Endothelial cell of hepatic sinusoid (primary cell): ENCODE measurements around the gene RGP1.

Source experiments
- in situ Hi-C: cut with HindIII; loops from 2 replicates; pipeline ENCODE4 v1.10.0; 2017; ENCODE audit warnings: low sequenced_read_pairs

RGP1 gene

GRCh38 chr9:35718721-35719511 lies 30.2 kb upstream of the RGP1 start:
- in situ Hi-C loops = no loop called here

- in situ Hi-C loops = no loop called here
These were observed 29.5 kb upstream of the RGP1 start for GRCh38 chr9:35719546-35719945.

DNA sequence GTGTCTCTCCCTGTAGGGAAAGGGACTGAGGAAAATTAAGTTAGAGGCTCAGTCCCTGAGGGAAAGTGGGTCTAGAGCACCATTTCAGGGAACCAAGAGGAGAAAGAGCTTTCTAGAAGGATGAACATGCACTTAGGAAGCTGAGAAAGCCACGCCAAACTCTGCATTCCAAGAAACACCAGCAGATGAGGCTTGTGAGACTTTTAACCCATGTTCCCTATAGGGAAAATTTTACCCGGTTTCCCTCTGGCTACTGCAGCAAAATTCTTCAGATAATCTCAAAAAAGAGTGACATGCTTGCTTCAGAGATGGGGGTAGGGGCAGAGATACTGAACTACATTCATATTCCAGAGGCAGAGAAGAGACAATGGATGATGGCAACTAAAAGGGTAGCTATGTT lies 25.7 kb upstream of the RGP1 start:
- in situ Hi-C loops = no loop called here

DNA sequence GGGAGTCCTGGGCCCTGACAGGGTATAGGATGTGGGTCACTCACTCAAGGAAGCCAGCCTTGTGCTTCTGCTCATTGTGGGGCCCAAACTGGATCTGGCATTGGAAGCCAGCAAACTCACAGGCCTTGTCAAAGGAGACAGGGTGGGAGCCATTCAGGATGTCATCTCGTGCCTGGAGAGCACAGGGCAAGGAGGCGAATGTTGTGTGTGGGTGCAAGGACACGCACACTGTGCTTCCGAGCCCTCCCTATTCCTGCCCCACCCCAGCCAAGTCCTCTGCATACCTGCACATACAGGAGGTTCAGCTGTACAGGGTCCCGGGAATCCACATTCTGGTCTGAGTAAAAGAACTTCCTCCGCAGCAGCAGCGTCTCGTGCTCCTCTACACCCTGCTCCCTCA lies 25.2 kb upstream of the RGP1 start:
- in situ Hi-C loops = no loop called here

GRCh38 chr9:35725362-35725761 lies 23.7 kb upstream of the RGP1 start:
- in situ Hi-C loops = loop anchor here (5.0 kb wide), 1 partner anchor 43 kb away; no protein-coding TSS in a partner anchor

- in situ Hi-C loops = loop anchor here (5.0 kb wide), 1 partner anchor 45 kb away; no protein-coding TSS in a partner anchor
These were observed 22.2 kb upstream of the RGP1 start for GRCh38 chr9:35726931-35727330.

GRCh38 chr9:35727676-35728040 lies 21.4 kb upstream of the RGP1 start:
- in situ Hi-C loops = loop anchor here (5.0 kb wide), 1 partner anchor 45 kb away; no protein-coding TSS in a partner anchor

DNA sequence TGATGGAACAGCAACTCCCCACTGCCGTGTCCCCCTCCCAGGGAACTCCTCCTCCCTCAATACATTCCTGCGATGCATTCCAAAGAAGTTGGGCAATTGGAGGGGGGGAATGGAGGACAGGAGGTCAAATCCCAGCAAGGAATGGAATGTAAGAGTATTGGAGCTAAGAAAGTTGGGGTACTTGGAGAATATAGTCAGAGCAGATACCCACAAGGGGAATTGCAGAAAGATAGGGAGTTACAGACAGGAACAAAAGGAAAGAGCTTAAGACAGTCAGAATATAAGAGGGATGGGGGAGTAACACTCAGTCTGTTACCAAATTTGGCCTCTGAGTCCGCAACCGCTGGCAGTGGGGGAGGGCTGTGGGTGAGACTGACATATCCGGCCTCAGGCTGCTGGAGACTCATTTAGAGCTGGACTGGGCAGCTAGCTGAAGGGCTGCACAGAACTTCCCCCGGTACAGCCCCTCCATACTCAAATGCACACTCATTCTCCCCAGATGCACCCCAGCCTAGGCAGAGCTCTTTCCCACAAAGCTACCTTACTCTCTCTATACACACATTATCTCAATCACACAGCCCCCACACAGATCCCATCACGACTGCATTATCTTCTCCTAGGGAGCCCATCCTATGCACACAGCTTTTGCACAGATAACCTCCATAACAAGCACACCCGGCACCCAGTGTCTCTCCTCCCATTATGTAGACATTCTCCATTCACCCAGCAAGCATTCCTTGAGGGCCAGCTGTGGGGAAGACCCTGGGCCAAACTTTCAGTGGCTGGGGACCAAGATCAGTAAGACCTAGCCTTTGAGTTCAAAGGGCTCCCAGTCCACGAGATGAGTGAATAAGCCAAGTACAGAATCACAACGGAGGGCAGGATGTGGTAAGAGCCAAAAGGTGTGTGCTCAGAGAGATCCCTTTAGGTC lies 20.8 kb upstream of the RGP1 start:
- in situ Hi-C loops = loop anchor here (5.0 kb wide), 1 partner anchor 46 kb away; no protein-coding TSS in a partner anchor

DNA sequence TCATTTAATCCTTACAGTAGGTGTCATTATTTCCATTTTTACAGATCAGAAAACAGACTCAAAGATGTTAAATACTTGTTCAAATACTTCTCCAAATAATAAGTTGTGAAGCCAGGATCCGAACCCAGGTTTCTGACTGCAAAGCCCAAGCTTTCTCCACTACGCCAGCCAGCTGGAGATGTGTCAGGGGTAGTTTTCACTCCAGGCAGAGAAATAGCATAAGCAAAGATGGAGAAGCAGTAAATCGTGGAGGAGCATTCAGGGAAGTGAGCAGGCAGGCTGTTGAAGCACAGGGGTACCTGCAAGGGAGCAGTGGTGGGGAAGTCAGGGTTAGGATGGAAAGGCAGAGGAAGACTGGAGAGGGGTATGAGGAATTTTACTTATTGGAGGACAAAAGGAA lies 20.0 kb upstream of the RGP1 start:
- in situ Hi-C loops = loop anchor here (5.0 kb wide), 1 partner anchor 47 kb away; no protein-coding TSS in a partner anchor

DNA sequence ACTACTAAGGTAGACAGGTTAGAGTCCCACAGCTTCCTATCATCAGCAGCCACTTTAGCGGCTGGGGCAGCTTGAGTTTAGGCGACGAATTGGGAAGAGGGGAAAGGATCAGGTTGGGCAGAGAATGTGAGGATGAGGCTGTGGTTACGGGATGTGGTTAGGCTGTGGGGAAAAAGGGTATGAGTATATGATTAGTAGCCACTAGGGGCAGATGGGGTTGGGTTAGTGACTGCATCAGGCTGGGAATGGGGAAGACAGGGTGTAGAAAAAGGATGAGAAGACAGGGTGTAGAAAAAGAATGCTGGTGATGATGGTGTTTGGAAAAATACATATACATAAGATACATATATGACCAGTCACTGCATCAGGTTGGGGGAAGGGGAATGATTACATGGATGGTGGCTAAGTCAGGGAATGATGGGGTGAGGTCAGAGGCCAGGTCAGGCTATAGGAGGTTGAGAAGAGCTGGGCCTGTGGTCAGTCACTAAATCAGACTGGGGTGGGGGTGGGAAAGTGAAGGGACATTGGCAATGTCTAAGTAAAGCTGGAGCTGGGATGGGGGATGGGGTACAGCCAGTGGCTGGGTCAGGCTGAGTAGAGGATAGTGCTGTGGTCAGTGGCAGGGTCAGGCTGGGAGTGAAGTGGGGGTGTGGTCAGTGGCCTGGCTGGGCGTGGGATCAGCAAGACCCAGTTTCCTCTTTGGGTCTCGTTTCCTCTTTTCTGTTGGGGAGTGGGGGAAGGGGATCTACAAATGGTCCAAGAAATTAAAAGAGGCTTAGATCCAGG lies 19.2 kb upstream of the RGP1 start:
- in situ Hi-C loops = loop anchor here (5.0 kb wide), 1 partner anchor 48 kb away; no protein-coding TSS in a partner anchor

GRCh38 chr9:35730486-35730854 lies 18.6 kb upstream of the RGP1 start:
- in situ Hi-C loops = no loop called here

DNA sequence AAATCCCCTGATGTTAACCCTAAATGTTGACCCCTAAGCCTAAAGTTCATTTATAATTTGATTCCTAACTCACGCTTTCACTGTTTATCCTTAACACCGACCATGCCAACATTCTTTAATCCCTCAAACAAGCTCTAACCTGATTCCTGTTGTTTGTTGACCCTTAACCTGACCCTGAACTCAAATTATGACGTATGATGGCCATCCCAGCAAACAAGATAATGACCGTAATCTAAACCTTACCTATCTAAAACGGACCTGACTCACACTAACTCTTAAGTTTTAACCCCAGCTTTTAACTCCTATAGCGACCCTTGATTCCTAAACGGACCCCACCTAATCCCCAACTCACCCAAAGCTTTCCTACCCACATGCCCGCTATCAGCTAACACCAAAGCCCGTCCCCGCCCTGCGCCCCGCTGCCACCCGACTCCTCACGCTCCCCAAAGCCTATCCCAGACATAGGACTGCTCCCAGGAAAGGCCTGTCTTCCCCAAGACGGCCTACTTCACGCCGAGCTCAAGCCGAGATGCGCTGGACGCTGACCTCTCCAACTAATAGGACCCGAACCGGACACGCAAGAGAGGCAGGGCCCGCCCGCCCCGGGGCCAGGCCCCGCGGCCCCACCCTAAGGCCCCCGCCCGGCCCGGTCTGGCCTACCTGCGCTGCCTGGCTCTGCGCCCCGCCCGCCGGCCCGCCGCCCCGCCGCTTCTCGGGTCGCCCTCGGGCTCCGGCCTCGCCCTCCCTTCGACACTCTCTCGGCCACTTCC lies 17.5 kb upstream of the RGP1 start:
- in situ Hi-C loops = no loop called here

- in situ Hi-C loops = no loop called here
These were observed 16.8 kb upstream of the RGP1 start, which contains the start of the genes CREB3 and TLN1 for GRCh38 chr9:35732185-35732799. TSS of gene CREB3 (plus strand) at chr9:35732666. CDS start at chr9:35732773, 107 bp downstream. TSS of gene TLN1 (minus strand) at chr9:35732195. CDS start at chr9:35725694, 6,501 bp downstream.

- in situ Hi-C loops = no loop called here
These were observed 16.1 kb upstream of the RGP1 start for GRCh38 chr9:35732800-35733541.

- in situ Hi-C loops = no loop called here
These were observed 15.0 kb upstream of the RGP1 start for GRCh38 chr9:35734096-35734495.

DNA sequence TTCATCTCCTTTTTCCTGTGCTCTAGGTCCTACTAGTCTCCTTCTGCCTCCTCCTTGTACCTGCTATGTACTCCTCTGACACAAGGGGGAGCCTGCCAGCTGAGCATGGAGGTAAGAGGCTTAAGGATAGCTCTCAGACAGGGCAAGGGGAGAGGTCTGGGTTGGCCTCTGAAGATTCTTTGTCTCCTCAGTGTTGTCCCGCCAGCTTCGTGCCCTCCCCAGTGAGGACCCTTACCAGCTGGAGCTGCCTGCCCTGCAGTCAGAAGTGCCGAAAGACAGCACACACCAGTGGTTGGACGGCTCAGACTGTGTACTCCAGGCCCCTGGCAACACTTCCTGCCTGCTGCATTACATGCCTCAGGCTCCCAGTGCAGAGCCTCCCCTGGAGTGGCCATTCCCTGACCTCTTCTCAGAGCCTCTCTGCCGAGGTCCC lies 12.9 kb upstream of the RGP1 start:
- in situ Hi-C loops = no loop called here

- in situ Hi-C loops = no loop called here
These were observed 11.9 kb upstream of the RGP1 start for GRCh38 chr9:35737143-35737542.

GRCh38 chr9:35738186-35738585 lies 10.9 kb upstream of the RGP1 start:
- in situ Hi-C loops = no loop called here

DNA sequence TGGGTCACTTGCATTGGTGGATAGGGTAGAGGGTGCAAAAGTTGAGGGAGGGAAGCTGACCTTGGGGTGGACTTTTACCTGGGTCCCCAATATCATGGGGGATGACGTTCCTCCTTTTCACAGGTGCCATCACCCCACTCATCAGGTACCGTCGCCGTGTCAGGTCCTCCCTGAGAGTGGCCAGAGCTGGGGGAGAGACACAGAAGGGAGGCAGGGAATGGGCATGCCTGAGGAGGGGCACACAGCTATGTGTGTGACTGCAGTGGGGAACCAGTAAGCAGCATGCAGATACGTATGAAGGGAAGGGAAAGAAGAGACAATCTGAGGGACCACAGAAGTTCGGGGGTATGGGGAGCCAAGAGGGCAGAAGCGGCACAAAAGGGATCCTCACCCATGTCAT lies 10.2 kb upstream of the RGP1 start:
- in situ Hi-C loops = no loop called here
